NCI-H460 (cell line): Measurements from ENCODE around the gene PDLIM5. TPM values are rescaled to one million over a fixed set of nuclear protein-coding genes. Genes with fewer than 3 reads are reported as not detected.
"Not testable (repeated sequence)": the region's sequence is repeated elsewhere in the genome, so short reads cannot be mapped to it uniquely, and the experiment has no call there.

ENCODE experiments used
- DNase-seq: peaks from one replicate; pipeline ENCODE4 v3.0.0-alpha.2; 2016; ENCODE audit warnings: low read depth; ENCODE audit errors: extremely low read depth
- total RNA-seq: library from RNA; depleted of rRNA; stranded (reverse); fragments of >200 nt; shearing (Covaris generic); gene quantifications from 2 replicates; pipeline ENCODE4 v1.2.3, GENCODE V29; 2014

PDLIM5 gene
- total RNA-seq, 1 experiment from 2014 or later, result 252 TPM

- no peak for DNase-seq
Measured at GRCh38 chr4:94636004-94636403, 184.3 kb downstream of the PDLIM5 start.

- no peak for DNase-seq
Measured at GRCh38 chr4:94639298-94639697, 187.6 kb downstream of the PDLIM5 start.

- no peak for DNase-seq
Measured at GRCh38 chr4:94640151-94640550, 188.4 kb downstream of the PDLIM5 start.

- peak; percentile 18 for DNase-seq
Measured at GRCh38 chr4:94641702-94642560, 190.2 kb downstream of the PDLIM5 start.

- no peak for DNase-seq
Measured at GRCh38 chr4:94642561-94642866, 190.8 kb downstream of the PDLIM5 start.

- DNase-seq, result no peak
Measured at GRCh38 chr4:94648699-94649098, 197.0 kb downstream of the PDLIM5 start.

- no peak for DNase-seq
Measured at GRCh38 chr4:94649381-94650133, 197.8 kb downstream of the PDLIM5 start.

- DNase-seq, result no peak
Measured at GRCh38 chr4:94650134-94650495, 198.4 kb downstream of the PDLIM5 start.

- no peak for DNase-seq
Measured at GRCh38 chr4:94650690-94651089, 198.9 kb downstream of the PDLIM5 start.

- DNase-seq, result no peak
Measured at GRCh38 chr4:94653095-94653649, 201.4 kb downstream of the PDLIM5 start.

GRCh38 chr4:94653984-94654609 is 202.4 kb downstream of the PDLIM5 start:
- no peak for DNase-seq

GRCh38 chr4:94654714-94655113 is 203.0 kb downstream of the PDLIM5 start:
- DNase-seq, result no peak

GRCh38 chr4:94660614-94661013 is 208.9 kb downstream of the PDLIM5 start:
- DNase-seq, result no peak

- not testable (repeated sequence) for DNase-seq
Measured at GRCh38 chr4:94665021-94665420, 213.3 kb downstream of the PDLIM5 start.

GRCh38 chr4:94665500-94666404 is 214.0 kb downstream of the PDLIM5 start:
- DNase-seq, result no peak

GRCh38 chr4:94668724-94669123 is 217.0 kb downstream of the PDLIM5 start:
- DNase-seq, result no peak

- no peak for DNase-seq
Measured at GRCh38 chr4:94669672-94670664, 218.2 kb downstream of the PDLIM5 start.

GRCh38 chr4:94671113-94671512 is 219.4 kb downstream of the PDLIM5 start:
- no peak for DNase-seq

- DNase-seq, result no peak
Measured at GRCh38 chr4:94673961-94674360, 222.2 kb downstream of the PDLIM5 start.
